ENCODE data around the gene RHEB.

RHEB gene

DNA sequence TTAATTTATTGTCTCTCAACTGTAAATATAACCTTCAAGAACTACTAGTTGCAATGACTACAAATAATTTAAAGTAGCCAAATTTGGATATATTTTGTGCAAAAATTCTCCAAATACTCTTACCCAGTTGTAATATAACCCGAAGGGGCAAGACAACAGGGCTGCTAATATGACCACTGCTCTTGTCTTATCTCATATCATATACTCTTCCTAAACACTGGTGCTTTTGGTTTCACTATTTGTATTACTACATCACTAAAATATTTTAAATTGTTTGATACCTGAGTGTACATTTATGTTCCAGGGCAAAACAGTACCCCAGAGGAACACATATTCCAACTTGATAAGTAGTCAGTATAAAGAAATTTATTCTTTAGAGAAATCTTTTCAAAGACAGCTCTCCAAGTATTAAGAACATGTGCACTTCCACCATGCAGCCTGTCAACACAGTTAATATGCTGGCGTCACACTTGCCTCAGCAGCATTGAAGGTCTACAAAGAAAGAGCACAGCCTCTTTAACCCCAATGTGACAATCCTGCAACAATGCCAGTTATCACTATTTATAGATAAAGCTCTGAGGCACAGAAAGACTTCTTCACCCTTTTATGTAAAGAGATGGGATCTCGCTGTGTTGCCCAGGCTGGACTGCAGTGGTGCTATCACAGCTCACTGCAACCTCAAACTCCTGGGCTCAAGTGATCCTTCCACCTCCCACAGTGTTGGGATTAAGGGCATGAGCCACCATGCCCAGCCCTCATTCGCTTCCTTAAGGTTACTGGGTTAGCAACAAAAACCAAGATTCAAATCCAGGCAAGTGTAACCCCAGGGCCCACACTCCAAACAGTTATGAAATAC lies 37.8 kb downstream of the RHEB start (continued):
- TF ChIP-seq TSHZ2 (CRISPR knock-in tag; IDR thresholded peaks at IDR 0.05) = no peak
- no peak for TF ChIP-seq OSR1 (CRISPR knock-in tag; IDR thresholded peaks at IDR 0.05)
- no peak for TF ChIP-seq CREB5 (CRISPR knock-in tag; IDR thresholded peaks at IDR 0.05; ENCODE audit: low read depth)
- TF ChIP-seq ISL1 (CRISPR knock-in tag; IDR thresholded peaks at IDR 0.05) = no peak
- no peak for TF ChIP-seq GLIS3 (CRISPR knock-in tag; IDR thresholded peaks at IDR 0.05)
- TF ChIP-seq ESRRG (CRISPR knock-in tag; IDR thresholded peaks at IDR 0.05) = no peak
- TF ChIP-seq SNAI2 (CRISPR knock-in tag; IDR thresholded peaks at IDR 0.05) = no peak
- TF ChIP-seq ZFP30 (CRISPR knock-in tag; IDR thresholded peaks at IDR 0.05) = no peak
- no peak for TF ChIP-seq ARNTL (CRISPR knock-in tag; IDR thresholded peaks at IDR 0.05; ENCODE audit: borderline replicate concordance, low read depth)
- no peak for TF ChIP-seq ZNF8 (CRISPR knock-in tag; IDR thresholded peaks at IDR 0.05)
- no peak for TF ChIP-seq RARB (CRISPR knock-in tag; IDR thresholded peaks at IDR 0.05)
- TF ChIP-seq CSDC2 (CRISPR knock-in tag; IDR thresholded peaks at IDR 0.05) = no peak

DNA sequence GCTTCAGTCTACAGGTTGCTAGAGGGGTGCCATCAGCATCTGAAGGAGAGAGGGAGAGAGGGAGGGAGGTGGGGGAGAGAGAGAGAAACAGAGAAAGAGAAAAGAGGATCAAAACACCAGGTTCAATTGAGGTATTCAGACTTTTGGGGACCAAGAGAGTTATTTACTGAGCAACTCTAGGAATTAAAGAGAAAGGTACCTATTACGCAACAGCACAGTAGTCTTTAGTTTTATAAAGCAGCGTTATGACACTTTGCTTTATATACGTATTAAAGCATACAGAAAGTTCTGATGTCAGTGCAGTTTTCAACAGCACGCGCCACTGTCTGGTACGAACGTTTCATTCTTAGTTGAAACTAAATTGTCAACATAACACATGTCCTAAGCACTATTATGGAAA lies 41.8 kb downstream of the RHEB start:
- TF ChIP-seq TOX (CRISPR knock-in tag; IDR thresholded peaks at IDR 0.05; ENCODE audit: borderline replicate concordance) (no peak), TCF4 (CRISPR knock-in tag; IDR thresholded peaks at IDR 0.05; ENCODE audit: borderline replicate concordance) (no peak), CREB5 (CRISPR knock-in tag; IDR thresholded peaks at IDR 0.05; ENCODE audit: low read depth) (no peak), ZFP3 (CRISPR knock-in tag; IDR thresholded peaks at IDR 0.05) (no peak), ESRRG (CRISPR knock-in tag; IDR thresholded peaks at IDR 0.05) (no peak), GLIS3 (CRISPR knock-in tag; IDR thresholded peaks at IDR 0.05) (no peak), ISL1 (CRISPR knock-in tag; IDR thresholded peaks at IDR 0.05) (no peak), RARB (CRISPR knock-in tag; IDR thresholded peaks at IDR 0.05) (no peak), PATZ1 (CRISPR knock-in tag; IDR thresholded peaks at IDR 0.05; ENCODE audit: borderline replicate concordance) (no peak), BACH2 (CRISPR knock-in tag; IDR thresholded peaks at IDR 0.05; ENCODE audit: borderline replicate concordance) (no peak), SNAI2 (CRISPR knock-in tag; IDR thresholded peaks at IDR 0.05) (no peak), CSDC2 (CRISPR knock-in tag; IDR thresholded peaks at IDR 0.05) (no peak), ZNF8 (CRISPR knock-in tag; IDR thresholded peaks at IDR 0.05) (no peak), OSR1 (CRISPR knock-in tag; IDR thresholded peaks at IDR 0.05) (no peak), POU6F1 (CRISPR knock-in tag; IDR thresholded peaks at IDR 0.05; ENCODE audit: borderline replicate concordance, low read depth) (no peak), PPARA (CRISPR knock-in tag; IDR thresholded peaks at IDR 0.05; ENCODE audit: borderline replicate concordance) (no peak)
- no peak for ATAC-seq
